HEK293 (cell line): ENCODE measurements around the gene TINAGL1.

Source experiments
- ZBTB1 ChIP-seq: fragments of 450-650 bp; formaldehyde crosslinking; IDR thresholded peaks from 2 replicates; pipeline ENCODE4 v1.5.1; 2016; ENCODE audit warnings: missing biosample characterization, missing genetic modification characterization
- ZBTB26 ChIP-seq: fragments of 450-650 bp; formaldehyde crosslinking; optimal IDR thresholded peaks from 2 replicates; pipeline ENCODE3; 2016; ENCODE audit warnings: missing biosample characterization, mild to moderate bottlenecking, missing genetic modification characterization
- ZBTB7A ChIP-seq: fragments of 450-650 bp; formaldehyde crosslinking; IDR thresholded peaks from 2 replicates; pipeline ENCODE4 v1.5.1; 2016; ENCODE audit warnings: low read depth, missing biosample characterization, missing genetic modification characterization
- ZNF140 ChIP-seq: fragments of 450-650 bp; formaldehyde crosslinking; IDR thresholded peaks from 2 replicates; pipeline ENCODE4 v1.5.1; 2016; ENCODE audit warnings: missing biosample characterization, missing genetic modification characterization
- ZNF670 ChIP-seq: fragments of 450-650 bp; formaldehyde crosslinking; IDR thresholded peaks from 2 replicates; pipeline ENCODE4 v1.5.1; 2016; ENCODE audit warnings: missing biosample characterization, missing genetic modification characterization, low read depth
- TF ChIP-seq, protein P1 (sequence below): fragments of 450-650 bp; formaldehyde crosslinking; IDR thresholded peaks from 2 replicates; pipeline ENCODE4 v1.5.1; 2016; ENCODE audit warnings: missing biosample characterization, missing genetic modification characterization
- TF ChIP-seq, protein P2 (sequence below): sonication (generic); formaldehyde crosslinking; IDR thresholded peaks from 2 replicates; pipeline ENCODE4 v1.8.1; 2022; ENCODE audit warnings: mild to moderate bottlenecking, moderate library complexity, missing genetic modification reagents

- TF ChIP-seq, protein P1, sequence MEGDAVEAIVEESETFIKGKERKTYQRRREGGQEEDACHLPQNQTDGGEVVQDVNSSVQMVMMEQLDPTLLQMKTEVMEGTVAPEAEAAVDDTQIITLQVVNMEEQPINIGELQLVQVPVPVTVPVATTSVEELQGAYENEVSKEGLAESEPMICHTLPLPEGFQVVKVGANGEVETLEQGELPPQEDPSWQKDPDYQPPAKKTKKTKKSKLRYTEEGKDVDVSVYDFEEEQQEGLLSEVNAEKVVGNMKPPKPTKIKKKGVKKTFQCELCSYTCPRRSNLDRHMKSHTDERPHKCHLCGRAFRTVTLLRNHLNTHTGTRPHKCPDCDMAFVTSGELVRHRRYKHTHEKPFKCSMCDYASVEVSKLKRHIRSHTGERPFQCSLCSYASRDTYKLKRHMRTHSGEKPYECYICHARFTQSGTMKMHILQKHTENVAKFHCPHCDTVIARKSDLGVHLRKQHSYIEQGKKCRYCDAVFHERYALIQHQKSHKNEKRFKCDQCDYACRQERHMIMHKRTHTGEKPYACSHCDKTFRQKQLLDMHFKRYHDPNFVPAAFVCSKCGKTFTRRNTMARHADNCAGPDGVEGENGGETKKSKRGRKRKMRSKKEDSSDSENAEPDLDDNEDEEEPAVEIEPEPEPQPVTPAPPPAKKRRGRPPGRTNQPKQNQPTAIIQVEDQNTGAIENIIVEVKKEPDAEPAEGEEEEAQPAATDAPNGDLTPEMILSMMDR (tag by site-specific recombination) = no peak
- TF ChIP-seq ZBTB7A (tag by site-specific recombination) (no peak), ZBTB26 (tag by site-specific recombination) (no peak), ZBTB1 (tag by site-specific recombination) (no peak), ZNF670 (tag by site-specific recombination) (no peak), ZNF140 (tag by site-specific recombination) (no peak)
- TF ChIP-seq, protein P2, sequence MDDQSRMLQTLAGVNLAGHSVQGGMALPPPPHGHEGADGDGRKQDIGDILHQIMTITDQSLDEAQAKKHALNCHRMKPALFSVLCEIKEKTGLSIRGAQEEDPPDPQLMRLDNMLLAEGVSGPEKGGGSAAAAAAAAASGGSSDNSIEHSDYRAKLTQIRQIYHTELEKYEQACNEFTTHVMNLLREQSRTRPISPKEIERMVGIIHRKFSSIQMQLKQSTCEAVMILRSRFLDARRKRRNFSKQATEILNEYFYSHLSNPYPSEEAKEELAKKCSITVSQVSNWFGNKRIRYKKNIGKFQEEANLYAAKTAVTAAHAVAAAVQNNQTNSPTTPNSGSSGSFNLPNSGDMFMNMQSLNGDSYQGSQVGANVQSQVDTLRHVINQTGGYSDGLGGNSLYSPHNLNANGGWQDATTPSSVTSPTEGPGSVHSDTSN = no peak
Observed at GRCh38 chr1:31539329-31539728, 37.0 kb upstream of the TINAGL1 start.
